ENCODE results near the gene PRKG1. TPM values are rescaled to one million over a fixed set of nuclear protein-coding genes. Genes with fewer than 3 reads are reported as not detected.

Gene PRKG1
- total and polyA plus RNA-seq, 2 of the 4 experiments (the other 2 are of a cell fraction), result 3.5 to 18.3 TPM

- Histone ChIP-seq H3K27ac (ENCODE audit: insufficient read depth, low read length) (no peak overlapping the region), H3K79me1 (ENCODE audit: low read depth in 1 of 2, low read length in 2 of 2) (peaks cover 7 to 35% of the 10 kb centered on the region in 2 experiments; a peak in 3 of 4 replicates), H2AK9ac (replicated peaks; ENCODE audit: low read depth, low read length, poor library complexity) (no peak overlapping the region), H2BK20ac (ENCODE audit: low read depth, low read length) (no peak overlapping the region), H3K4ac (ENCODE audit: low read depth, low read length) (no peak overlapping the region), H3K14ac (replicated peaks; ENCODE audit: low read depth, low read length) (no peak overlapping the region), H3K9ac (ENCODE audit: low read depth, low read length) (no peak overlapping the region), H2AFZ (replicated peaks; ENCODE audit: low read length, poor library complexity) (no peak overlapping the region), H3K18ac (ENCODE audit: low read depth, low read length) (no peak overlapping the region), H3K4me1 (ENCODE audit: control insufficient read depth, insufficient read depth, low read length) (peaks cover 3% of the 10 kb centered on the region; the same call in 1 of the 2 replicates), H2BK15ac (ENCODE audit: low read depth, low read length) (no peak overlapping the region), H3K9me1 (ENCODE audit: insufficient read depth, low read length) (no peaks in the 10 kb centered on the region), H3K4me3 (ENCODE audit: insufficient read depth, low read depth, low read length) (no peak overlapping the region), H3K23ac (ENCODE audit: low read depth, low read length) (no peak overlapping the region), H2BK120ac (ENCODE audit: low read depth, low read length) (no peak overlapping the region), H3K56ac (ENCODE audit: extremely low read depth, insufficient read depth, low read length) (no peak overlapping the region), H3K9me3 (ENCODE audit: control insufficient read depth, insufficient read depth, low read length) (no peaks in the 10 kb centered on the region), H4K91ac (ENCODE audit: insufficient read depth, low read depth, low read length) (no peak overlapping the region), H4K20me1 (ENCODE audit: insufficient read depth, low read length) (peaks cover 11% of the 10 kb centered on the region; the same call in 1 of the 2 replicates), H4K5ac (ENCODE audit: low read depth, low read length) (no peak overlapping the region), H3K4me2 (ENCODE audit: low read depth, low read length) (no peak overlapping the region), H3K27me3 (ENCODE audit: control insufficient read depth, insufficient read depth, low read length) (no peaks in the 10 kb centered on the region), H3K36me3 (ENCODE audit: control insufficient read depth, insufficient read depth, low read length) (no peaks in the 10 kb centered on the region), H2BK5ac (ENCODE audit: low read depth, low read length, poor library complexity, severe bottlenecking) (no peak overlapping the region), H4K8ac (ENCODE audit: low read depth in 2 of 2, low read length in 2 of 2) (no peak overlapping the region), H2AK5ac (ENCODE audit: low read depth, low read length) (no peak overlapping the region)
- DNase-seq, result no peak
- no peak for ATAC-seq (ENCODE audit: low read depth)
- CTCF ChIA-PET, result no interaction called here
- in situ Hi-C loops (cut with MboI; ENCODE audit: low sequenced_read_pairs), result no loop called here
- TF ChIP-seq RAD21 (IDR thresholded peaks at IDR 0.05; ENCODE audit: low read length) (no peak), FOS (IDR thresholded peaks at IDR 0.05; ENCODE audit: low read depth, low read length) (no peak), CEBPB (IDR thresholded peaks at IDR 0.05; ENCODE audit: low read depth, low read length) (peak; percentile 12; the same call in 1 of the 2 replicates), SMC3 (IDR thresholded peaks at IDR 0.05; ENCODE audit: low read depth, low read length) (no peak), CTCF (conservative IDR thresholded peaks at IDR 0.05; ENCODE audit: low read depth, low read length) (no peak), MXI1 (IDR thresholded peaks at IDR 0.05; ENCODE audit: borderline replicate concordance, low read depth, low read length) (no peak)
- dilution Hi-C loops (cut with HindIII; ENCODE audit: low sequenced_read_pairs, unreplicated experiment), result no loop called here
- intact Hi-C loops (cut with micrococcal nuclease), result no loop called here
- no TSS peak for BruUV-seq (replicated peaks)
- POLR2A ChIA-PET (ENCODE audit: unreplicated experiment), result no interaction called here
These were observed 42.3 kb upstream of the PRKG1 start for GRCh38 chr10:51031950-51032349.
